Progenitor cell of endocrine pancreas (in vitro differentiated cells): ENCODE measurements around the gene ITGB5. TPM values are rescaled to one million over a fixed set of nuclear protein-coding genes. Genes with fewer than 3 reads are reported as not detected.

Source experiments
- DNase-seq: peaks from one replicate; pipeline ENCODE4 v3.0.0; 2021; ENCODE audit warnings: low spot score; ENCODE audit not compliant: unreplicated experiment
- H3K27ac Mint-ChIP-seq: 2 replicates; pipeline ENCODE4 v1.8.0; 2021; ENCODE audit warnings: mild to moderate bottlenecking, moderate library complexity, mixed read lengths
- H3K27me3 Mint-ChIP-seq: 2 replicates; pipeline ENCODE4 v1.8.0; 2021; ENCODE audit warnings: mixed read lengths
- H3K36me3 Mint-ChIP-seq: 2 replicates; pipeline ENCODE4 v1.8.0; 2022; ENCODE audit warnings: mixed read lengths; ENCODE audit not compliant: insufficient read depth
- H3K4me1 Mint-ChIP-seq: 2 replicates; pipeline ENCODE4 v1.8.0; 2021; ENCODE audit warnings: low read depth, mixed read lengths
- H3K4me3 Mint-ChIP-seq: 2 replicates; pipeline ENCODE4 v1.8.0; 2021; ENCODE audit warnings: low read depth, mild to moderate bottlenecking, moderate library complexity, mixed read lengths
- H3K9me3 Mint-ChIP-seq: 2 replicates; pipeline ENCODE4 v1.8.0; 2021; ENCODE audit warnings: low read depth, mixed read lengths
- total RNA-seq: library from RNA; stranded (reverse); gene quantifications from 2 replicates; pipeline ENCODE4 v1.2.1, GENCODE V29; 2021
- TF ChIP-seq, protein P1 (sequence below): fragments of 200-600 bp; sonication (generic); IDR thresholded peaks from one replicate; pipeline ENCODE4 v1.5.0; 2021; ENCODE audit warnings: antibody characterized with exemption, mild to moderate bottlenecking; ENCODE audit not compliant: unreplicated experiment

Gene ITGB5
- total RNA-seq, 1 donor from 2014 or later, result 58.8 TPM

DNA sequence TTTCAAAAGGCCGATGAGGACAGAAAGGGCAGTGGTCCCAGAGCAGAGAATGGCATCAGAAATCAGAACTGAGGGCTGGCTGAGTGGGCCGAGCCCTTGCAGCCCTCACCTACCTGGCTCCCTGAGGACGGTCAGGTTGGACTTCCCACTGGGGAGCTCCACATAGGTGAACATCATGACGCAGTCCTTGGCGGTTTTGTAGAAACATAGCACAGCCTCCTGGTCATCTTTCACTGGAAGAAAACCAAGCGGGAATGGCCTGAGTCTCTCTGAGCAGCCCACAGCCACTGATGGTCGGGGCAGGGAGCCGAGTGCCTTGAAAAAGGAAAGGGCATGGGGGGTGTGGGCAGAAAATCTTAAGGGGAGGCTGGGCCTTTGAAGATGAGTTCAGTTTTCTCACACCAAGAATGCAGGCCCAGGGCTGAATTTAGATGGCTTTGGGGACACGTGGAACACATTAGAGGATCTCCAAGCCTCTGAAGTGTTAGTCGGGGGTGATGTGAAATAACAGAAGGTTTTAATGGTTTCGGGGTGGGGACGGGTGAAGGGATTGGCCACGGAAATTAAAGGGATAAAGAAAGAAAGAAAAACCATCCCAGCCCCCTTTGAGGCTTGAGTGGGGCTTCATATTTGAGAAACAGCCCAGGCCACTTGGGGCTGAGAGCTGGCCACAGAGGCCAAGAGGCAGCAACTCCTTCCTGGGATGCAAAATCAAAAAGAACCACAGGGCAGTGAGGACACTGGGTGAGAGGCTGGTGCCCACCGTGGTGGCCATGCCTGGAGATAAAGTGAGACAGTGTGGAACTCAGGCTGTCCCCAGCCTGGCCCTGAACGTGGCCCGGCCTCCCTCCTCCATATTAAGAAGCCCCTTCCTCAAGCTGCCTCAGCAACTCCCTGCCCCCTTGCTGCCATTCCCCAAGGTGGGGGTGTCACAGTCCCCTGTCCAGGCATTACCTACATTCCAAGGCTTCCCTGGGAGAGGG is 120.8 kb downstream of the ITGB5 start:
- Mint-ChIP-seq H3K27me3 (no peaks in the 10 kb centered on the region), H3K9me3 (no peaks in the 10 kb centered on the region), H3K36me3 (peaks cover 7% of the 10 kb centered on the region), H3K27ac (no peak overlapping the region), H3K4me1 (peaks cover under 1% of the 10 kb centered on the region), H3K4me3 (no peak overlapping the region)
- no peak for DNase-seq
- TF ChIP-seq, protein P1, sequence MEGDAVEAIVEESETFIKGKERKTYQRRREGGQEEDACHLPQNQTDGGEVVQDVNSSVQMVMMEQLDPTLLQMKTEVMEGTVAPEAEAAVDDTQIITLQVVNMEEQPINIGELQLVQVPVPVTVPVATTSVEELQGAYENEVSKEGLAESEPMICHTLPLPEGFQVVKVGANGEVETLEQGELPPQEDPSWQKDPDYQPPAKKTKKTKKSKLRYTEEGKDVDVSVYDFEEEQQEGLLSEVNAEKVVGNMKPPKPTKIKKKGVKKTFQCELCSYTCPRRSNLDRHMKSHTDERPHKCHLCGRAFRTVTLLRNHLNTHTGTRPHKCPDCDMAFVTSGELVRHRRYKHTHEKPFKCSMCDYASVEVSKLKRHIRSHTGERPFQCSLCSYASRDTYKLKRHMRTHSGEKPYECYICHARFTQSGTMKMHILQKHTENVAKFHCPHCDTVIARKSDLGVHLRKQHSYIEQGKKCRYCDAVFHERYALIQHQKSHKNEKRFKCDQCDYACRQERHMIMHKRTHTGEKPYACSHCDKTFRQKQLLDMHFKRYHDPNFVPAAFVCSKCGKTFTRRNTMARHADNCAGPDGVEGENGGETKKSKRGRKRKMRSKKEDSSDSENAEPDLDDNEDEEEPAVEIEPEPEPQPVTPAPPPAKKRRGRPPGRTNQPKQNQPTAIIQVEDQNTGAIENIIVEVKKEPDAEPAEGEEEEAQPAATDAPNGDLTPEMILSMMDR, result no peak

DNA sequence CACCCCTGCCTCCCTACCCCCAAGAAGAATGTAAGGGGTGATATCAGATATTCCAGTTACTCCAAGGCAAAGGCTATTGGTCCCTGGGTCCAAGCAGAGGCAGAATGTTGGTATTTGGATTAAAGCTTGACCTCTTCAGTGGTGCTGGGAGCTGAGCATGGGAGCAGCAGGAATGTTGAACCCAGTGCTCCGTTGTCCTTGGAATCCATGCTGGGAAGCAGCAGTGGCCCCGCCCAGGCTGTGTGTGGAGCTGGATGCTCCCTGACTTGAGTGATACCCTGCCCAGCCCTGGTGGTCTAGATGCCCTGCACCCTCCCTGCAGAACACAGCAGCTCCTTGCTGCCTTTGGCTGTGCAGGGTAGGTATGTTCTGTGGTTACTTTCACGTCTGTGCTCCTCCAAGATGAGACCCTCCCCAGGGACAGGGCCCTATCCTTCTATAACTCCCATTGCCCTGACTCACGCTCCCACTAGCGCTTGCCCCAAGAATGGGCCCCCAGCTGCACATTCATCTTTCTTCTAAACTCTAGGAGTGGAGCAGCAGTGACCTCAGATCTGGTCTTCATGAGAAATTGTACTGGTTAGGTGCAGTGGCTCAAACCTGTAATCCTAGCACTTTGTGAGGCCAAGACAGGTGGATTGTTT is 121.8 kb downstream of the ITGB5 start:
- DNase-seq, result no peak
- no peaks in the 10 kb centered on the region for H3K9me3 Mint-ChIP-seq
- H3K27me3 Mint-ChIP-seq, result no peaks in the 10 kb centered on the region
- H3K4me3 Mint-ChIP-seq, result no peak overlapping the region
- peaks cover 5% of the 10 kb centered on the region for H3K36me3 Mint-ChIP-seq
- H3K4me1 Mint-ChIP-seq, result peaks cover 3% of the 10 kb centered on the region
- TF ChIP-seq, protein P1, result no peak
- H3K27ac Mint-ChIP-seq, result no peak overlapping the region

DNA sequence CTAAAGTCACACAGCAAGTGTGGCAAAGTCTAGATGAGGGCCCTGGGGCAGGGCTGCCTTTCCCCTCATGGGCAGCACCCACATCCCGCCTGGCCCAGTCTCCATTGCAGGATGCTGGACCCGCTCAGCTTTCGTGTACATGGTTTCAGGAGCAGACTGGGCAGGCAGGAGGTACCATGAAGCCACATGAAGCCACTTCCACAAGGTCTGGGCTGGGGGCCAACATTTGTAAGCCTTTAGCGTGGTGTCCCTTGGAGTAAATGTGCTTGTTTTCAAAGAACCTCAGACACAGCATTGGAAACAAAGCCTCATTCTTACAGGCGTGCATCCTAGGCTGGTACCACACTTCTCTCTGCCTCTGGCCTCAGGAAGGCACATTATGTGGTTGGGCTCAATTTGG is 122.4 kb downstream of the ITGB5 start:
- DNase-seq, result no peak
- TF ChIP-seq, protein P1, result no peak
- Mint-ChIP-seq H3K27me3 (no peaks in the 10 kb centered on the region), H3K4me1 (peaks cover 3% of the 10 kb centered on the region), H3K27ac (no peak overlapping the region), H3K9me3 (no peaks in the 10 kb centered on the region), H3K4me3 (no peak overlapping the region), H3K36me3 (peaks cover 5% of the 10 kb centered on the region)

DNA sequence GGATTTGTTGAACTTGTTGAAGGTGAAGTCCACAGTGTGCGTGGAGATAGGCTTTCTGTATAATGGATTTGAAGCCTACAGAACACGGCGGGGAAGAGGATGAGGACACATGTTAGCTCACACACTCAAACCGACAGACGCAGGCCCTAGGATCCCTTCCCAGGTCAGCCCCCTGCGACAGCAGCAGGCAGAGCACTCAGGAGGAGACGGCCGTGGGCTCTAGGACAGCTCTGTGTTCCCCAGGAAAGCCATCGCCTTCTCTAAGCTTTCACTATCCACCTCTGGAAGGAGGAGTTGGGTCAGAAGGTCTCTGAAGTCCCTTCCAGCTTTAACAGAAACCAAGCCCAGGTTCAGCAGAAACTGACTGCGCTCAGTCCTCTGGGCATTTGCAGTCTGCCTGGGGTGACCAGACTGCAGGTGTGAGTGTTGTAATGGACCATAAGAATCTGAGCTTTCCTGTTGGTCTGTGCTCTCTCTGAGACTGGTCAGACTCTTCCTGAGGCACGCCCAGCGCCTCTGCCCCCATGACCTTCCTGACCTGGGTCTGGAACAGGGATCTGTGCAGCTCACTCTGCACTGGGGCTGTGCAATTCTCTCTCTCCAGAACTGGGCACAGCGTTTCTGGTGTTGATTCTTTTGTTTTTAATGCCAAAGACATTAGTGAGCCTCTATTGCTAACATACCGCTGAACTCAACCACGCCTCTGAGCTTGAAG is 123.4 kb downstream of the ITGB5 start:
- no peak overlapping the region for H3K4me3 Mint-ChIP-seq
- TF ChIP-seq, protein P1, result no peak
- DNase-seq, result no peak
- H3K4me1 Mint-ChIP-seq, result peaks cover 3% of the 10 kb centered on the region
- peaks cover 5% of the 10 kb centered on the region for H3K36me3 Mint-ChIP-seq
- H3K27ac Mint-ChIP-seq, result peak overlapping the region; percentile 30
- no peaks in the 10 kb centered on the region for H3K9me3 Mint-ChIP-seq
- peaks cover 4% of the 10 kb centered on the region for H3K27me3 Mint-ChIP-seq

DNA sequence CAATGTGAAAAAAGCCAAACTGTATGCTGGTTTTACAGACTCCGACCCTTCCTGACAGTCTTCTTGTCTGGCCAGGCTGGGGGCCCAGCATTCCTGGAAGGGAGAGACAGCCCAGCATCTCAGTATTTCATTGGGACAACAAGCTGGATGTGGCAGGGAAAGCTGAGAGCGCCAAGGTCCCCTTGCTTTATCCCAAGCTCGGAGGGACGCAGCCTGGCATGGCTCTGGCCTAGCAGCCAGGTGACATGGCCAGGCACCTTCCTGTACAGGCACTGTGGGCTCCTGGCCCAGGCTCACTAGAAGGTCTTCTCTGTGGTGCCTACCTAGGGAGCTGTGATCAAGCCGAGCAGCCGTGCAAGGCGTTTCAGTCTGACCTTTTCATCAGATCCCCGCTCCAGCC is 124.0 kb downstream of the ITGB5 start:
- peaks cover 5% of the 10 kb centered on the region for H3K36me3 Mint-ChIP-seq
- TF ChIP-seq, protein P1, result no peak
- H3K27me3 Mint-ChIP-seq, result peaks cover 10% of the 10 kb centered on the region
- peaks cover 3% of the 10 kb centered on the region for H3K4me1 Mint-ChIP-seq
- no peak for DNase-seq
- no peak overlapping the region for H3K4me3 Mint-ChIP-seq
- peak overlapping the region; percentile 30 for H3K27ac Mint-ChIP-seq
- H3K9me3 Mint-ChIP-seq, result no peaks in the 10 kb centered on the region
